HCT116 (cell line): ENCODE measurements around the gene HMCN1. TPM values are rescaled to one million over a fixed set of nuclear protein-coding genes. Genes with fewer than 3 reads are reported as not detected.

Experiments used
- ATAC-seq: fragments of 200-7000 bp; cut with Tn5 transposase; 2 replicates; pipeline ENCODE4 v1.9.1; 2020; ENCODE audit warnings: mild to moderate bottlenecking, moderate library complexity
- BruUV-seq: library from RNA; stranded (reverse); fragments of 400-500 nt; replicated peaks from 2 replicates; lab custom pipeline; 2021; lab: Mats Ljungman, UMichigan
- CTCF ChIA-PET: fragments of 300-600 bp; sonication (Branson Sonifier 250); formaldehyde crosslinking; loops from one replicate; lab custom pipeline; 2021; ENCODE audit warnings: antibody characterized with exemption; lab: Charles Lee
- POLR2A ChIA-PET: fragments of 300-600, 350-600 bp; sonication (Branson Sonifier 250); formaldehyde crosslinking; loops from one replicate; lab custom pipeline; 2021; ENCODE audit warnings: antibody characterized with exemption; lab: Charles Lee
- RAD21 ChIA-PET, 2 experiments: fragments of 300-600 bp; sonication (Branson Sonifier 250); formaldehyde crosslinking; loops; one replicate each; lab custom pipeline; 2023; ENCODE audit warnings: low total read pairs in 2 of 2; ENCODE audit not compliant: uncharacterized antibody in 2 of 2, unreplicated experiment in 2 of 2, low non-redundant PET in 1 of 2; lab: Charles Lee
- DNase-seq: peaks from one replicate; pipeline ENCODE4 v3.0.0-alpha.2; 2010; ENCODE audit warnings: low read depth, low spot score
- H2AFZ ChIP-seq: fragments of 200-600 bp; shearing (Covaris generic), sonication (generic); 2 replicates; pipeline ENCODE4 v1.6.1; 2017; ENCODE audit warnings: low read depth, mixed run types, mixed read lengths, antibody characterized with exemption, low read length; ENCODE audit not compliant: poor library complexity, severe bottlenecking
- H3K27ac ChIP-seq: 2 replicates; pipeline ENCODE4 v1.5.1; 2012; ENCODE audit warnings: low read depth, low read length
- H3K27me3 ChIP-seq: fragments of 200-600 bp; sonication (generic); 2 replicates; pipeline ENCODE4 v1.6.1; 2016; ENCODE audit warnings: mixed run types, low read length, mixed read lengths; ENCODE audit not compliant: insufficient read depth
- H3K36me3 ChIP-seq, 2 experiments: fragments of 200-500 bp in 1 of 2; fragments of 200-600 bp in 1 of 2; sonication (Bioruptor generic) in 1 of 2; sonication (generic) in 1 of 2; 2 replicates each; pipeline versions ENCODE4 v1.5.1 to v1.6.1; 2014 to 2016; ENCODE audit warnings: low read length in 2 of 2, inconsistent platforms in 1 of 2, mixed read lengths in 1 of 2, mixed run types in 1 of 2; ENCODE audit not compliant: insufficient read depth in 2 of 2, control insufficient read depth in 1 of 2
- H3K4me1 ChIP-seq, 2 experiments: fragments of 200-600 bp in 1 of 2; sonication (generic) in 1 of 2; 2 replicates each; pipeline versions ENCODE4 v1.5.1 to v1.6.1; 2012 to 2017; ENCODE audit warnings: low read length in 2 of 2, inconsistent platforms in 1 of 2, mild to moderate bottlenecking in 1 of 2, mixed read lengths in 1 of 2, mixed run types in 1 of 2, moderate library complexity in 1 of 2; ENCODE audit not compliant: insufficient read depth in 2 of 2, control insufficient read depth in 1 of 2
- H3K4me2 ChIP-seq: fragments of 200-600 bp; sonication (generic); 2 replicates; pipeline ENCODE4 v1.6.1; 2017; ENCODE audit warnings: mixed run types, low read length, mixed read lengths
- H3K4me3 ChIP-seq, 2 experiments: fragments of 200-600 bp in 1 of 2; sonication (generic) in 1 of 2; replicated peaks in 1 of 2; 2 replicates each; pipeline ENCODE4 v1.5.1; 2011 to 2016; ENCODE audit warnings: low read length in 2 of 2, control low read depth in 1 of 2, low read depth in 1 of 2, mild to moderate bottlenecking in 1 of 2, mixed read lengths in 1 of 2, mixed run types in 1 of 2
- H3K79me2 ChIP-seq: fragments of 200-600 bp; sonication (generic); 2 replicates; pipeline ENCODE4 v1.6.1; 2017; ENCODE audit warnings: mild to moderate bottlenecking, mixed run types, low read length, moderate library complexity, mixed read lengths; ENCODE audit not compliant: insufficient read depth
- H3K9ac ChIP-seq: fragments of 200-600 bp; sonication (generic); 2 replicates; pipeline ENCODE4 v1.6.1; 2016; ENCODE audit warnings: low read length, mixed read lengths
- H3K9me2 ChIP-seq: fragments of 200-600 bp; sonication (generic), shearing (Covaris generic); 2 replicates; pipeline ENCODE4 v1.6.1; 2017; ENCODE audit warnings: mixed run types, mild to moderate bottlenecking, moderate library complexity; ENCODE audit not compliant: insufficient read depth
- H3K9me3 ChIP-seq, 2 experiments: fragments of 200-500 bp in 1 of 2; fragments of 200-600 bp in 1 of 2; sonication (Bioruptor generic) in 1 of 2; sonication (generic) in 1 of 2; 2 replicates each; pipeline ENCODE4 v1.6.1; 2014 to 2017; ENCODE audit warnings: low read length in 2 of 2, mixed read lengths in 2 of 2, inconsistent platforms in 1 of 2, low read depth in 1 of 2, mild to moderate bottlenecking in 1 of 2, mixed run types in 1 of 2, moderate library complexity in 1 of 2; ENCODE audit not compliant: control insufficient read depth in 1 of 2, insufficient read depth in 1 of 2
- H4K20me1 ChIP-seq: fragments of 200-600 bp; sonication (generic), shearing (Covaris generic); 2 replicates; pipeline ENCODE4 v1.6.1; 2017; ENCODE audit warnings: mixed run types, mild to moderate bottlenecking, moderate library complexity; ENCODE audit not compliant: insufficient read depth
- CEBPB ChIP-seq: IDR thresholded peaks from 2 replicates; pipeline ENCODE4 v1.6.1; 2012; ENCODE audit warnings: low read depth
- EGR1 ChIP-seq: IDR thresholded peaks from 2 replicates; pipeline ENCODE4 v1.6.1; 2012; ENCODE audit warnings: low read depth
- EZH2 ChIP-seq: fragments of 200-600 bp; sonication (generic); IDR thresholded peaks from 2 replicates; pipeline ENCODE4 v1.6.1; 2017; ENCODE audit warnings: antibody characterized with exemption, mixed run types
- FOSL1 ChIP-seq: IDR thresholded peaks from 2 replicates; pipeline ENCODE4 v1.6.1; 2012; ENCODE audit warnings: low read depth
- JUND ChIP-seq: IDR thresholded peaks from 2 replicates; pipeline ENCODE4 v1.6.1; 2012
- POLR2A ChIP-seq: IDR thresholded peaks from 2 replicates; pipeline ENCODE4 v1.7.0; 2011; ENCODE audit warnings: borderline replicate concordance; ENCODE audit not compliant: insufficient read depth, insufficient read length; ENCODE audit errors: extremely low read depth
- RAD21 ChIP-seq: IDR thresholded peaks from 2 replicates; pipeline ENCODE4 v1.6.1; 2012; ENCODE audit warnings: low read depth, mild to moderate bottlenecking
- SP1 ChIP-seq: IDR thresholded peaks from 2 replicates; pipeline ENCODE4 v1.6.1; 2012; ENCODE audit warnings: low read depth
- TCF7L2 ChIP-seq: IDR thresholded peaks from 2 replicates; pipeline ENCODE4 v1.7.0; 2011; ENCODE audit warnings: borderline replicate concordance, inconsistent platforms; ENCODE audit not compliant: insufficient read depth, insufficient read length; ENCODE audit errors: extremely low read depth
- ZFX ChIP-seq: fragments of 450-650 bp; IDR thresholded peaks from 2 replicates; pipeline ENCODE4 v1.6.1; 2017
- intact Hi-C: fragments of 100-400 bp; cut with micrococcal nuclease; formaldehyde crosslinking; loops from 2 replicates; pipeline ENCODE4 v1.10.0; 2022
- total RNA-seq: library from RNA; stranded (reverse); gene quantifications from one replicate; pipeline ENCODE4 v1.2.1, GENCODE V29; 2021; ENCODE audit not compliant: unreplicated experiment
- TF ChIP-seq, protein P1 (sequence below): IDR thresholded peaks from 2 replicates; pipeline ENCODE4 v1.6.1; 2012
- TF ChIP-seq, protein P2 (sequence below): IDR thresholded peaks from 2 replicates; pipeline ENCODE4 v1.6.1; 2012
- TF ChIP-seq, protein P3 (sequence below), 3 experiments: fragments of 200-600 bp in 1 of 3; sonication (generic) in 1 of 3; IDR thresholded peaks in 2 of 3; conservative IDR thresholded peaks in 1 of 3; 2 replicates each; pipeline ENCODE4 v1.5.1; 2012 to 2017; ENCODE audit warnings: low read depth in 2 of 3, low read length in 2 of 3, antibody characterized with exemption in 1 of 3, borderline replicate concordance in 1 of 3, control low read depth in 1 of 3, mild to moderate bottlenecking in 1 of 3, mixed read lengths in 1 of 3, mixed run types in 1 of 3, moderate library complexity in 1 of 3; ENCODE audit not compliant: insufficient read depth in 1 of 3
- TF ChIP-seq, protein P4 (sequence below): IDR thresholded peaks from 2 replicates; pipeline ENCODE4 v1.6.1; 2012; ENCODE audit warnings: low read depth

The HMCN1 gene
- total RNA-seq, 1 experiment from 2014 or later = 0.59 TPM

DNA sequence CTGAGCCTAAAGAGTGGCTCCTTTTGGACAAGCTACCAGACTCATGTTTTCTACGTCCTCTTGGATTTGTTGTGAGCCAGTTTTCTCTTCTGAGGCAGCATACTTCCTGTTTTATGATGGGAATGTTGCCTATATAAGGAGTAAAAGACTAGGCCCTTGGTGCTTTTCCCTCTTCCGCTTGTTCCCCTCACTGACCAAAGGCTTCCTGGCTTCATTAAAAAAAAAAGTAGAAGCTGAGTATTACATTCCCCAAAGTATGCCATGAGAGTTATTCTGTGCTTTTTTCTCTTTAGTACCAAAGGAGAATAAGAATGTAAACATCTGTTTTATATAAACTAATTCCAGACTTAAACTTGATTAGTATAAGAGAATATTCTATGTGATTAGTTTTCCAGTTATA lies 6.5 kb upstream of the HMCN1 start:
- H3K9ac ChIP-seq = no peak overlapping the region
- no peak overlapping the region for H3K27ac ChIP-seq
- CTCF ChIA-PET = no interaction called here
- TF ChIP-seq EGR1 = no peak
- no peak for TF ChIP-seq POLR2A
- TF ChIP-seq, protein P1, sequence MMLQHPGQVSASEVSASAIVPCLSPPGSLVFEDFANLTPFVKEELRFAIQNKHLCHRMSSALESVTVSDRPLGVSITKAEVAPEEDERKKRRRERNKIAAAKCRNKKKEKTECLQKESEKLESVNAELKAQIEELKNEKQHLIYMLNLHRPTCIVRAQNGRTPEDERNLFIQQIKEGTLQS = no peak
- no peak for TF ChIP-seq EZH2
- TF ChIP-seq SP1 = no peak
- TF ChIP-seq, protein P2, sequence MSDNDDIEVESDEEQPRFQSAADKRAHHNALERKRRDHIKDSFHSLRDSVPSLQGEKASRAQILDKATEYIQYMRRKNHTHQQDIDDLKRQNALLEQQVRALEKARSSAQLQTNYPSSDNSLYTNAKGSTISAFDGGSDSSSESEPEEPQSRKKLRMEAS = no peak
- no peak for TF ChIP-seq ZFX
- no peak for TF ChIP-seq JUND
- no peak for TF ChIP-seq CEBPB
- TF ChIP-seq, protein P3, sequence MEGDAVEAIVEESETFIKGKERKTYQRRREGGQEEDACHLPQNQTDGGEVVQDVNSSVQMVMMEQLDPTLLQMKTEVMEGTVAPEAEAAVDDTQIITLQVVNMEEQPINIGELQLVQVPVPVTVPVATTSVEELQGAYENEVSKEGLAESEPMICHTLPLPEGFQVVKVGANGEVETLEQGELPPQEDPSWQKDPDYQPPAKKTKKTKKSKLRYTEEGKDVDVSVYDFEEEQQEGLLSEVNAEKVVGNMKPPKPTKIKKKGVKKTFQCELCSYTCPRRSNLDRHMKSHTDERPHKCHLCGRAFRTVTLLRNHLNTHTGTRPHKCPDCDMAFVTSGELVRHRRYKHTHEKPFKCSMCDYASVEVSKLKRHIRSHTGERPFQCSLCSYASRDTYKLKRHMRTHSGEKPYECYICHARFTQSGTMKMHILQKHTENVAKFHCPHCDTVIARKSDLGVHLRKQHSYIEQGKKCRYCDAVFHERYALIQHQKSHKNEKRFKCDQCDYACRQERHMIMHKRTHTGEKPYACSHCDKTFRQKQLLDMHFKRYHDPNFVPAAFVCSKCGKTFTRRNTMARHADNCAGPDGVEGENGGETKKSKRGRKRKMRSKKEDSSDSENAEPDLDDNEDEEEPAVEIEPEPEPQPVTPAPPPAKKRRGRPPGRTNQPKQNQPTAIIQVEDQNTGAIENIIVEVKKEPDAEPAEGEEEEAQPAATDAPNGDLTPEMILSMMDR (IDR thresholded peaks at IDR 0.05 in 2 of 3, conservative IDR thresholded peaks at IDR 0.05 in 1 of 3; ENCODE audit: borderline replicate concordance in 1 of 3, insufficient read depth in 1 of 3, low read depth in 2 of 3, low read length in 2 of 3) = no peak
- TF ChIP-seq TCF7L2 = no peak
- no peak for TF ChIP-seq FOSL1
- TF ChIP-seq, protein P4, sequence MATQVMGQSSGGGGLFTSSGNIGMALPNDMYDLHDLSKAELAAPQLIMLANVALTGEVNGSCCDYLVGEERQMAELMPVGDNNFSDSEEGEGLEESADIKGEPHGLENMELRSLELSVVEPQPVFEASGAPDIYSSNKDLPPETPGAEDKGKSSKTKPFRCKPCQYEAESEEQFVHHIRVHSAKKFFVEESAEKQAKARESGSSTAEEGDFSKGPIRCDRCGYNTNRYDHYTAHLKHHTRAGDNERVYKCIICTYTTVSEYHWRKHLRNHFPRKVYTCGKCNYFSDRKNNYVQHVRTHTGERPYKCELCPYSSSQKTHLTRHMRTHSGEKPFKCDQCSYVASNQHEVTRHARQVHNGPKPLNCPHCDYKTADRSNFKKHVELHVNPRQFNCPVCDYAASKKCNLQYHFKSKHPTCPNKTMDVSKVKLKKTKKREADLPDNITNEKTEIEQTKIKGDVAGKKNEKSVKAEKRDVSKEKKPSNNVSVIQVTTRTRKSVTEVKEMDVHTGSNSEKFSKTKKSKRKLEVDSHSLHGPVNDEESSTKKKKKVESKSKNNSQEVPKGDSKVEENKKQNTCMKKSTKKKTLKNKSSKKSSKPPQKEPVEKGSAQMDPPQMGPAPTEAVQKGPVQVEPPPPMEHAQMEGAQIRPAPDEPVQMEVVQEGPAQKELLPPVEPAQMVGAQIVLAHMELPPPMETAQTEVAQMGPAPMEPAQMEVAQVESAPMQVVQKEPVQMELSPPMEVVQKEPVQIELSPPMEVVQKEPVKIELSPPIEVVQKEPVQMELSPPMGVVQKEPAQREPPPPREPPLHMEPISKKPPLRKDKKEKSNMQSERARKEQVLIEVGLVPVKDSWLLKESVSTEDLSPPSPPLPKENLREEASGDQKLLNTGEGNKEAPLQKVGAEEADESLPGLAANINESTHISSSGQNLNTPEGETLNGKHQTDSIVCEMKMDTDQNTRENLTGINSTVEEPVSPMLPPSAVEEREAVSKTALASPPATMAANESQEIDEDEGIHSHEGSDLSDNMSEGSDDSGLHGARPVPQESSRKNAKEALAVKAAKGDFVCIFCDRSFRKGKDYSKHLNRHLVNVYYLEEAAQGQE = no peak
- TF ChIP-seq RAD21 = no peak
- TF ChIP-seq, all 23 proteins: peak for 0
- RAD21 ChIA-PET = no interaction called here
- Histone ChIP-seq H3K36me3 (no peaks in the 10 kb centered on the region), H3K4me3 (no peak overlapping the region), H3K27me3 (no peaks in the 10 kb centered on the region), H3K9me2 (no peaks in the 10 kb centered on the region), H4K20me1 (no peaks in the 10 kb centered on the region), H2AFZ (peak overlapping the region; percentile 22), H3K79me2 (no peaks in the 10 kb centered on the region), H3K4me2 (no peak overlapping the region), H3K9me3 (no peaks in the 10 kb centered on the region), H3K4me1 (no peaks in the 10 kb centered on the region)
- DNase-seq (no peak), ATAC-seq (no peak)
- POLR2A ChIA-PET = no interaction called here
- intact Hi-C loops = no loop called here
- no TSS peak for BruUV-seq
